Measurements from ENCODE around the gene TBX2.

GRCh38 chr17:61395983-61396585 is 3.6 kb upstream of the TBX2 start:
- no peak for TF ChIP-seq CTCF (IDR thresholded peaks at IDR 0.05; ENCODE audit: poor library complexity)
- peak; percentile 23 for TF ChIP-seq EZH2 (IDR thresholded peaks at IDR 0.05; ENCODE audit: borderline replicate concordance)
